HepG2 (cell line): Measurements from ENCODE around the gene TLR6. TPM values are rescaled to one million over a fixed set of nuclear protein-coding genes. Genes with fewer than 3 reads are reported as not detected.

ENCODE experiments used
- AHR ChIP-seq: IDR thresholded peaks from 2 replicates; pipeline ENCODE4 v1.6.1; 2018; ENCODE audit warnings: missing genetic modification reagents, missing compliant biosample characterization
- CREB1 ChIP-seq, 2 experiments: fragments of 450-650 bp in 1 of 2; IDR thresholded peaks; 2 replicates each; pipeline ENCODE4 v1.6.1; 2016 to 2017; ENCODE audit warnings: control low read depth in 1 of 2, mild to moderate bottlenecking in 1 of 2, missing compliant biosample characterization in 1 of 2, missing genetic modification characterization in 1 of 2
- FOSL1 ChIP-seq: sonication (generic); formaldehyde crosslinking; IDR thresholded peaks from 2 replicates; pipeline ENCODE4 v1.9.0; 2021; ENCODE audit warnings: missing genetic modification reagents, borderline replicate concordance
- MAFF ChIP-seq: IDR thresholded peaks from 2 replicates; pipeline ENCODE4 v1.6.1; 2011; ENCODE audit warnings: low read depth, low read length, improper control_type of control experiment
- MIXL1 ChIP-seq: IDR thresholded peaks from 2 replicates; pipeline ENCODE4 v1.6.1; 2016
- NFE2L2 ChIP-seq: fragments of 150-350 bp; IDR thresholded peaks from 2 replicates; pipeline ENCODE4 v1.6.1; 2014; ENCODE audit warnings: low read length
- SAP130 ChIP-seq: IDR thresholded peaks from 2 replicates; pipeline ENCODE4 v1.6.1; 2016; ENCODE audit warnings: low read depth
- ZNF652 ChIP-seq: IDR thresholded peaks from 2 replicates; pipeline ENCODE4 v1.6.1; 2016; ENCODE audit warnings: low read depth, borderline replicate concordance
- polyA plus RNA-seq, 8 experiments: library from polyadenylated mRNA; depleted of rRNA in 3 of 8; stranded (reverse) in 7 of 8; unstranded in 1 of 8; fragments of >200 nt; fragmentation: Illumina TruSeq in 4 of 8; extraction: Trizol in 4 of 8; gene quantifications; 2 replicates each; pipeline versions ENCODE4 v1.2.1 to v1.2.3, GENCODE V29; 2011 to 2016; ENCODE audit warnings: low read depth in 4 of 8, missing spikeins in 1 of 8, mixed read lengths in 1 of 8; ENCODE audit not compliant: insufficient read depth in 1 of 8
- total RNA-seq, 5 experiments: library from RNA; depleted of rRNA; stranded (reverse); fragments of >200 nt; fragmentation: Illumina TruSeq; extraction: Trizol; gene quantifications; 2 replicates each; pipeline ENCODE4 v1.2.3, GENCODE V29; 2016; ENCODE audit warnings: low read depth in 1 of 5
- TF ChIP-seq, protein P1 (sequence below): fragments of 450-650 bp; IDR thresholded peaks from 2 replicates; pipeline ENCODE4 v1.6.1; 2016
- TF ChIP-seq, protein P2 (sequence below): sonication (generic); formaldehyde crosslinking; IDR thresholded peaks from 2 replicates; pipeline ENCODE4 v1.4.0; 2020; ENCODE audit warnings: missing genetic modification reagents
- TF ChIP-seq, protein P3 (sequence below): IDR thresholded peaks from 2 replicates; pipeline ENCODE4 v1.6.1; 2016; ENCODE audit warnings: mild to moderate bottlenecking
- TF ChIP-seq, protein P4 (sequence below): IDR thresholded peaks from 2 replicates; pipeline ENCODE4 v1.4.0; 2020; ENCODE audit warnings: mild to moderate bottlenecking, missing genetic modification reagents

TLR6 gene
- total and polyA plus RNA-seq, 2 of the 13 experiments (the other 11 are each of a cell fraction or from before 2014, with no cell fraction given), result 0.33 to 0.71 TPM

DNA sequence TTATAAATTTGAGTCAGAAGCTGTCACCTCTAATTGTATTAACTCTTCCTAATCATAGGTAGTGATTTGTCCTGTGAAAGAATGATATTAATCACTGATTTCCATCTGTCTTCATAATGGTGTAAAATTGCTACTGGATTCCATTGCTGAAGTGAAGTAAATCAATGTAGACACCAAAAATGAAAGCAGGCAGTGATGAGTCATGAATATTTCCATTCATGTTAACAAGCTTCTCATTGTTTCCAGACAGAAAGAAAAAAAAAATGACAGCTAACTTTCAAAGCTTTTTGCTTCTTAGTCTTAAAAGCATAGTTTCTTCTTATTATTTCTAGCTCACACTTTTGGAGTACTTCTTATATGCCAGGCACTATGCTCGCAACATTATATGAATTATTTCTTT is 32.5 kb upstream of the TLR6 start (continued):
- TF ChIP-seq CREB1 (IDR thresholded peaks at IDR 0.05) (no peak), CREB1 (CRISPR knock-in tag; IDR thresholded peaks at IDR 0.05) (0 out of 2 replicates have a peak, but pooled peaks have one; percentile 19), ZNF652 (CRISPR knock-in tag) (no peak), NFE2L2 (peak; percentile 45; the same call in 1 of the 2 replicates), MIXL1 (0 out of 2 replicates have a peak, but pooled peaks have one; percentile 14), AHR (CRISPR knock-in tag) (no peak), MAFF (peak; percentile 76), SAP130 (CRISPR knock-in tag) (0 out of 2 replicates have a peak, but pooled peaks have one; percentile 54), FOSL1 (CRISPR knock-in tag) (peak; percentile 42; the same call in 1 of the 2 replicates)
- TF ChIP-seq, protein P1, sequence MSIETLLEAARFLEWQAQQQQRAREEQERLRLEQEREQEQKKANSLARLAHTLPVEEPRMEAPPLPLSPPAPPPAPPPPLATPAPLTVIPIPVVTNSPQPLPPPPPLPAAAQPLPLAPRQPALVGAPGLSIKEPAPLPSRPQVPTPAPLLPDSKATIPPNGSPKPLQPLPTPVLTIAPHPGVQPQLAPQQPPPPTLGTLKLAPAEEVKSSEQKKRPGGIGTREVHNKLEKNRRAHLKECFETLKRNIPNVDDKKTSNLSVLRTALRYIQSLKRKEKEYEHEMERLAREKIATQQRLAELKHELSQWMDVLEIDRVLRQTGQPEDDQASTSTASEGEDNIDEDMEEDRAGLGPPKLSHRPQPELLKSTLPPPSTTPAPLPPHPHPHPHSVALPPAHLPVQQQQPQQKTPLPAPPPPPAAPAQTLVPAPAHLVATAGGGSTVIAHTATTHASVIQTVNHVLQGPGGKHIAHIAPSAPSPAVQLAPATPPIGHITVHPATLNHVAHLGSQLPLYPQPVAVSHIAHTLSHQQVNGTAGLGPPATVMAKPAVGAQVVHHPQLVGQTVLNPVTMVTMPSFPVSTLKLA, result no peak
- TF ChIP-seq, protein P2, sequence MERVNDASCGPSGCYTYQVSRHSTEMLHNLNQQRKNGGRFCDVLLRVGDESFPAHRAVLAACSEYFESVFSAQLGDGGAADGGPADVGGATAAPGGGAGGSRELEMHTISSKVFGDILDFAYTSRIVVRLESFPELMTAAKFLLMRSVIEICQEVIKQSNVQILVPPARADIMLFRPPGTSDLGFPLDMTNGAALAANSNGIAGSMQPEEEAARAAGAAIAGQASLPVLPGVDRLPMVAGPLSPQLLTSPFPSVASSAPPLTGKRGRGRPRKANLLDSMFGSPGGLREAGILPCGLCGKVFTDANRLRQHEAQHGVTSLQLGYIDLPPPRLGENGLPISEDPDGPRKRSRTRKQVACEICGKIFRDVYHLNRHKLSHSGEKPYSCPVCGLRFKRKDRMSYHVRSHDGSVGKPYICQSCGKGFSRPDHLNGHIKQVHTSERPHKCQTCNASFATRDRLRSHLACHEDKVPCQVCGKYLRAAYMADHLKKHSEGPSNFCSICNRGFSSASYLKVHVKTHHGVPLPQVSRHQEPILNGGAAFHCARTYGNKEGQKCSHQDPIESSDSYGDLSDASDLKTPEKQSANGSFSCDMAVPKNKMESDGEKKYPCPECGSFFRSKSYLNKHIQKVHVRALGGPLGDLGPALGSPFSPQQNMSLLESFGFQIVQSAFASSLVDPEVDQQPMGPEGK, result no peak
- TF ChIP-seq, protein P3, sequence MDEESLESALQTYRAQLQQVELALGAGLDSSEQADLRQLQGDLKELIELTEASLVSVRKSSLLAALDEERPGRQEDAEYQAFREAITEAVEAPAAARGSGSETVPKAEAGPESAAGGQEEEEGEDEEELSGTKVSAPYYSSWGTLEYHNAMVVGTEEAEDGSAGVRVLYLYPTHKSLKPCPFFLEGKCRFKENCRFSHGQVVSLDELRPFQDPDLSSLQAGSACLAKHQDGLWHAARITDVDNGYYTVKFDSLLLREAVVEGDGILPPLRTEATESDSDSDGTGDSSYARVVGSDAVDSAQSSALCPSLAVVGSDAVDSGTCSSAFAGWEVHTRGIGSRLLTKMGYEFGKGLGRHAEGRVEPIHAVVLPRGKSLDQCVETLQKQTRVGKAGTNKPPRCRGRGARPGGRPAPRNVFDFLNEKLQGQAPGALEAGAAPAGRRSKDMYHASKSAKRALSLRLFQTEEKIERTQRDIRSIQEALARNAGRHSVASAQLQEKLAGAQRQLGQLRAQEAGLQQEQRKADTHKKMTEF (CRISPR knock-in tag), result 0 out of 2 replicates have a peak, but pooled peaks have one; percentile 37
- TF ChIP-seq, protein P4, sequence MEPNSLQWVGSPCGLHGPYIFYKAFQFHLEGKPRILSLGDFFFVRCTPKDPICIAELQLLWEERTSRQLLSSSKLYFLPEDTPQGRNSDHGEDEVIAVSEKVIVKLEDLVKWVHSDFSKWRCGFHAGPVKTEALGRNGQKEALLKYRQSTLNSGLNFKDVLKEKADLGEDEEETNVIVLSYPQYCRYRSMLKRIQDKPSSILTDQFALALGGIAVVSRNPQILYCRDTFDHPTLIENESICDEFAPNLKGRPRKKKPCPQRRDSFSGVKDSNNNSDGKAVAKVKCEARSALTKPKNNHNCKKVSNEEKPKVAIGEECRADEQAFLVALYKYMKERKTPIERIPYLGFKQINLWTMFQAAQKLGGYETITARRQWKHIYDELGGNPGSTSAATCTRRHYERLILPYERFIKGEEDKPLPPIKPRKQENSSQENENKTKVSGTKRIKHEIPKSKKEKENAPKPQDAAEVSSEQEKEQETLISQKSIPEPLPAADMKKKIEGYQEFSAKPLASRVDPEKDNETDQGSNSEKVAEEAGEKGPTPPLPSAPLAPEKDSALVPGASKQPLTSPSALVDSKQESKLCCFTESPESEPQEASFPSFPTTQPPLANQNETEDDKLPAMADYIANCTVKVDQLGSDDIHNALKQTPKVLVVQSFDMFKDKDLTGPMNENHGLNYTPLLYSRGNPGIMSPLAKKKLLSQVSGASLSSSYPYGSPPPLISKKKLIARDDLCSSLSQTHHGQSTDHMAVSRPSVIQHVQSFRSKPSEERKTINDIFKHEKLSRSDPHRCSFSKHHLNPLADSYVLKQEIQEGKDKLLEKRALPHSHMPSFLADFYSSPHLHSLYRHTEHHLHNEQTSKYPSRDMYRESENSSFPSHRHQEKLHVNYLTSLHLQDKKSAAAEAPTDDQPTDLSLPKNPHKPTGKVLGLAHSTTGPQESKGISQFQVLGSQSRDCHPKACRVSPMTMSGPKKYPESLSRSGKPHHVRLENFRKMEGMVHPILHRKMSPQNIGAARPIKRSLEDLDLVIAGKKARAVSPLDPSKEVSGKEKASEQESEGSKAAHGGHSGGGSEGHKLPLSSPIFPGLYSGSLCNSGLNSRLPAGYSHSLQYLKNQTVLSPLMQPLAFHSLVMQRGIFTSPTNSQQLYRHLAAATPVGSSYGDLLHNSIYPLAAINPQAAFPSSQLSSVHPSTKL (CRISPR knock-in tag), result peak; percentile 51; the same call in 1 of the 2 replicates
